Mesenchymal stem cell (in vitro differentiated cells and primary cell): Measurements from ENCODE around the gene BORCS8. TPM values are rescaled to one million over a fixed set of nuclear protein-coding genes. Genes with fewer than 3 reads are reported as not detected.

Experiments used
- DNase-seq: peaks from one replicate; pipeline ENCODE4 v3.0.0-alpha.2; 2013
- H2AFZ ChIP-seq: one replicate; pipeline ENCODE4 v1.6.1; 2013; ENCODE audit warnings: low read depth, mild to moderate bottlenecking, control low read depth, inconsistent platforms, low read length, moderate library complexity
- H2AK5ac ChIP-seq: 2 replicates; pipeline ENCODE4 v1.6.1; 2013; ENCODE audit warnings: low read length, moderate library complexity, mild to moderate bottlenecking, inconsistent platforms; ENCODE audit not compliant: severe bottlenecking
- H2BK120ac ChIP-seq: one replicate; pipeline ENCODE4 v1.6.1; 2013; ENCODE audit warnings: low read depth, mild to moderate bottlenecking, inconsistent platforms, low read length, moderate library complexity
- H2BK12ac ChIP-seq, 2 experiments: one replicate each; pipeline ENCODE4 v1.6.1; 2013; ENCODE audit warnings: inconsistent platforms in 2 of 2, low read length in 2 of 2, mild to moderate bottlenecking in 2 of 2, moderate library complexity in 2 of 2, control low read depth in 1 of 2
- H2BK15ac ChIP-seq: one replicate; pipeline ENCODE4 v1.6.1; 2013; ENCODE audit warnings: mild to moderate bottlenecking, low read depth, inconsistent platforms; ENCODE audit not compliant: poor library complexity, severe bottlenecking
- H2BK5ac ChIP-seq: 2 replicates; pipeline ENCODE4 v1.6.1; 2013; ENCODE audit warnings: low read depth, mild to moderate bottlenecking, low read length, control low read depth, inconsistent platforms; ENCODE audit not compliant: poor library complexity, severe bottlenecking
- H3K14ac ChIP-seq, 2 experiments: one replicate each; pipeline ENCODE4 v1.6.1; 2013; ENCODE audit warnings: inconsistent platforms in 2 of 2, low read length in 2 of 2, control low read depth in 1 of 2, mild to moderate bottlenecking in 1 of 2, moderate library complexity in 1 of 2
- H3K18ac ChIP-seq, 2 experiments: one replicate each; pipeline ENCODE4 v1.6.1; 2013; ENCODE audit warnings: inconsistent platforms in 2 of 2, low read length in 2 of 2, control low read depth in 1 of 2, low read depth in 1 of 2, mild to moderate bottlenecking in 1 of 2
- H3K23ac ChIP-seq, 2 experiments: one replicate each; pipeline ENCODE4 v1.6.1; 2013; ENCODE audit warnings: inconsistent platforms in 2 of 2, low read length in 2 of 2, mild to moderate bottlenecking in 2 of 2, moderate library complexity in 2 of 2, control low read depth in 1 of 2
- H3K27ac ChIP-seq: 2 replicates; pipeline ENCODE4 v1.5.1; 2013; ENCODE audit warnings: mild to moderate bottlenecking, moderate library complexity, low read length, control low read depth, inconsistent platforms; ENCODE audit not compliant: poor library complexity, severe bottlenecking
- H3K27me3 ChIP-seq, 2 experiments: 2 replicates each; pipeline versions ENCODE4 v1.6.1 to v1.7.0; 2013; ENCODE audit warnings: low read length in 2 of 2, mild to moderate bottlenecking in 2 of 2, moderate library complexity in 2 of 2, control low read depth in 1 of 2, inconsistent platforms in 1 of 2; ENCODE audit not compliant: control insufficient read depth in 1 of 2, insufficient read depth in 1 of 2
- H3K36me3 ChIP-seq, 2 experiments: 2 replicates each; pipeline versions ENCODE4 v1.6.1 to v1.7.0; 2013; ENCODE audit warnings: low read length in 2 of 2, control low read depth in 1 of 2, inconsistent platforms in 1 of 2, low read depth in 1 of 2, mild to moderate bottlenecking in 1 of 2; ENCODE audit not compliant: insufficient read depth in 2 of 2, control insufficient read depth in 1 of 2
- H3K4ac ChIP-seq, 2 experiments: one replicate each; pipeline ENCODE4 v1.6.1; 2013; ENCODE audit warnings: inconsistent platforms in 2 of 2, low read length in 2 of 2, mild to moderate bottlenecking in 2 of 2, moderate library complexity in 2 of 2, control low read depth in 1 of 2, low read depth in 1 of 2
- H3K4me1 ChIP-seq: 2 replicates; pipeline ENCODE4 v1.6.1; 2013; ENCODE audit warnings: low read depth, low read length, control low read depth; ENCODE audit not compliant: control insufficient read depth, insufficient read depth
- H3K4me2 ChIP-seq: 2 replicates; pipeline ENCODE4 v1.6.1; 2013; ENCODE audit warnings: low read length, mild to moderate bottlenecking, inconsistent platforms; ENCODE audit not compliant: poor library complexity, severe bottlenecking
- H3K4me3 ChIP-seq, 2 experiments: 2 replicates each; pipeline versions ENCODE4 v1.5.1 to v1.7.0; 2013; ENCODE audit warnings: low read length in 2 of 2, mild to moderate bottlenecking in 2 of 2, control low read depth in 1 of 2, low read depth in 1 of 2; ENCODE audit not compliant: insufficient read depth in 1 of 2
- H3K79me1 ChIP-seq: replicated peaks from 2 replicates; pipeline ENCODE4 v1.6.1; 2013; ENCODE audit warnings: mild to moderate bottlenecking, control low read depth, low read length, inconsistent platforms; ENCODE audit not compliant: poor library complexity, severe bottlenecking
- H3K9ac ChIP-seq: 2 replicates; pipeline ENCODE4 v1.7.0; 2013; ENCODE audit warnings: mild to moderate bottlenecking, low read length, moderate library complexity
- H3K9me3 ChIP-seq: 2 replicates; pipeline ENCODE4 v1.7.0; 2013; ENCODE audit warnings: mild to moderate bottlenecking, low read length; ENCODE audit not compliant: control insufficient read depth
- H4K8ac ChIP-seq: one replicate; pipeline ENCODE4 v1.6.1; 2013; ENCODE audit warnings: inconsistent platforms, mild to moderate bottlenecking, low read length, moderate library complexity
- H4K91ac ChIP-seq: one replicate; pipeline ENCODE4 v1.6.1; 2013; ENCODE audit warnings: mild to moderate bottlenecking, low read length, inconsistent platforms
- WGBS: methylation state at CpG from one replicate; pipeline ENCODE4 v1.1.7; 2013; ENCODE audit warnings: mixed read lengths; 5-methylcytosine and 5-hydroxymethylcytosine counted together
- small RNA-seq: library from polyadenylated mRNA; stranded (forward); fragments of <200 nt; extraction: miRNeasy Mini kit (QIAGEN cat#:217004); gene quantifications from one replicate; pipeline ENCODE3, GENCODE V24; 2013; ENCODE audit warnings: low read depth

The BORCS8 gene

DNA sequence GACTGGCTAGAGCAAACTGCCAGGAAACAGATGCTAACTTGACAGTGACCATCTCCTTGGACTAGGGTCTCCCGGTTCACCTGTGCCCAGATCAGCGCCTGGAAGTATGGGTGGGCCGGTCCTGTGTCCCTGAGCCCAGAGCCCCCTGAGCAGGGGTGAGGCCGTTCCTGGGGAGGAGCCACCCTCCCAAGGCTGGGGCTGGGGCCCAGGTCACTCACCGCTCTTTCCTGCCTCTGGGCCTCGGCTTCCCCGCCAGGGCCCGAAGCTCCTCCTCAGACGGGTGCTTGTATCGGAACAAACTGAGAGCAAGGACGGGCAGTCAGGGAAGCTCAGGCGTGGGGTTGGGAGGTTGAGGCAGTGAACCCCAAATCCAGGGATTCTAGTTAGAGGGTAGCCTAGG is 59.0 kb downstream of the BORCS8 start:
- no peak overlapping the region for H3K4me2 ChIP-seq
- no peak overlapping the region for H3K23ac ChIP-seq
- peaks cover 26% of the 10 kb centered on the region for H3K79me1 ChIP-seq
- no peak overlapping the region for H2BK5ac ChIP-seq
- H2AK5ac ChIP-seq, result no peak overlapping the region
- no peak overlapping the region for H4K8ac ChIP-seq
- peaks cover 4% of the 10 kb centered on the region for H3K9me3 ChIP-seq
- no peak overlapping the region for H3K9ac ChIP-seq
- no peaks in the 10 kb centered on the region for H3K27me3 ChIP-seq
- H3K18ac ChIP-seq, result no peak overlapping the region
- H3K27ac ChIP-seq, result no peak overlapping the region
- H3K4me3 ChIP-seq, result no peak overlapping the region
- H4K91ac ChIP-seq, result no peak overlapping the region
- H2AFZ ChIP-seq, result no peak overlapping the region
- 98% methylated on average over 12 of the region's 12 CpGs for WGBS
- no peak overlapping the region for H3K14ac ChIP-seq
- H2BK120ac ChIP-seq, result no peak overlapping the region
- H2BK12ac ChIP-seq, result no peak overlapping the region
- H3K4ac ChIP-seq, result no peak overlapping the region
- peaks cover 0 to 19% of the 10 kb centered on the region in 2 experiments for H3K36me3 ChIP-seq
- no peak overlapping the region for H2BK15ac ChIP-seq
- peaks cover 13% of the 10 kb centered on the region for H3K4me1 ChIP-seq
- DNase-seq, result no peak

DNA sequence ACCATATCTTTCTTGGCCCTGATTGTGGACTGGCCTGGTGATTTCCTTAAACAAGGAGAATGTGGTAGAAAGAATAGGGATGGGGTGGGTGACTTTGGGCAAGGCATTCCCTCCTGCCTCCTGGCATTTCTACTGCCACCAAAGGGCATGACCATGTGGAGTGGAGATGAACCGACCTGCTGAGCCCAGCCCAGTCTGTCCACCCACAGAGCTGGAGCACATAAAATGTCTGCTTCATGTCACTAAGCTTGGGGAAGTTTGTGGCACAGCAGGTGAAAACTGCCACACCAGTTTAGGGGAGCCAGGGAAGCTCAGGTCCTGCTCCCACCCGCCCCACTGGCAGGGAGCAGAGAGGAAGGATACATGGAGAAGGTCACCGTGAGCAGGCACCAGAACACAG is 60.0 kb downstream of the BORCS8 start:
- H3K18ac ChIP-seq, result no peak overlapping the region
- H3K9ac ChIP-seq, result no peak overlapping the region
- H2BK15ac ChIP-seq, result no peak overlapping the region
- H4K8ac ChIP-seq, result no peak overlapping the region
- H2BK12ac ChIP-seq, result no peak overlapping the region
- peaks cover 16% of the 10 kb centered on the region for H3K79me1 ChIP-seq
- H3K4ac ChIP-seq, result no peak overlapping the region
- no peak overlapping the region for H3K27ac ChIP-seq
- DNase-seq, result no peak
- H2BK120ac ChIP-seq, result no peak overlapping the region
- peaks cover 4% of the 10 kb centered on the region for H3K9me3 ChIP-seq
- H4K91ac ChIP-seq, result no peak overlapping the region
- H3K4me3 ChIP-seq, result no peak overlapping the region
- peaks cover 5% of the 10 kb centered on the region for H3K4me1 ChIP-seq
- H2AFZ ChIP-seq, result no peak overlapping the region
- peaks cover 0 to 19% of the 10 kb centered on the region in 2 experiments for H3K36me3 ChIP-seq
- H2AK5ac ChIP-seq, result no peak overlapping the region
- H3K27me3 ChIP-seq, result no peaks in the 10 kb centered on the region
- no peak overlapping the region for H2BK5ac ChIP-seq
- no peak overlapping the region for H3K4me2 ChIP-seq
- 100% methylated on average over 3 of the region's 3 CpGs for WGBS
- no peak overlapping the region for H3K14ac ChIP-seq
- H3K23ac ChIP-seq, result no peak overlapping the region

Small RNA genes within 50 kb of the gene (small RNA-seq; reads per million reads assigned to genes)
- not detected for gene RNU6-1028P
